Astrocyte of the cerebellum (primary cell): ENCODE measurements around the gene MLN.

Source experiments
- DNase-seq: peaks from one replicate; pipeline ENCODE4 v3.0.0-alpha.2; 2011; ENCODE audit warnings: low read depth
- H3K4me3 ChIP-seq: 2 replicates; pipeline ENCODE4 v1.5.1; 2011; ENCODE audit warnings: mild to moderate bottlenecking, low read depth, low read length, moderate library complexity
- in situ Hi-C: cut with HindIII; loops from 2 replicates; pipeline ENCODE4 v1.10.0; 2017; ENCODE audit warnings: low sequenced_read_pairs
- TF ChIP-seq, protein P1 (sequence below): IDR thresholded peaks from 2 replicates; pipeline ENCODE4 v1.5.1; 2012; ENCODE audit warnings: low read length, low read depth, moderate library complexity, mild to moderate bottlenecking; ENCODE audit errors: missing control alignments

The MLN gene

DNA sequence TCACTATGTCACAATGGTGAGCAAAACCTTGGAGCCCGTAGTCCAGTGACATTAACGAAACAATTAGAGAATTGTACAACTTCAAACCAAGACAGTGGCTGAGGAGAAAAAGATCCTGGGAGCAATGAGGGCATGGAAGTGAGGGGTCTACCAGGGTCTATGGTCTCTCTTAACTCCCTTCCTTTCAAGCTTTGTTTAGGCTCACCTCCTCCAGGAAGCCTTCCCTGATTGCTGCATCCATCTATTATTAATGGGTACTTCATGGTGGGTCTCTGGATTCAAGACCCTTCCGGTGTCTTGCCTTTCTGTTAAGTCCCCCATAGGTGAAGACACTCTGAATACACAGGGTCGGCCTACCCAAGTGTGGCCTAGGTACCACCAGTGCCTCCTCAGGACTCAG lies 38.1 kb upstream of the MLN start:
- DNase-seq = no peak
- in situ Hi-C loops = no loop called here
- TF ChIP-seq, protein P1, sequence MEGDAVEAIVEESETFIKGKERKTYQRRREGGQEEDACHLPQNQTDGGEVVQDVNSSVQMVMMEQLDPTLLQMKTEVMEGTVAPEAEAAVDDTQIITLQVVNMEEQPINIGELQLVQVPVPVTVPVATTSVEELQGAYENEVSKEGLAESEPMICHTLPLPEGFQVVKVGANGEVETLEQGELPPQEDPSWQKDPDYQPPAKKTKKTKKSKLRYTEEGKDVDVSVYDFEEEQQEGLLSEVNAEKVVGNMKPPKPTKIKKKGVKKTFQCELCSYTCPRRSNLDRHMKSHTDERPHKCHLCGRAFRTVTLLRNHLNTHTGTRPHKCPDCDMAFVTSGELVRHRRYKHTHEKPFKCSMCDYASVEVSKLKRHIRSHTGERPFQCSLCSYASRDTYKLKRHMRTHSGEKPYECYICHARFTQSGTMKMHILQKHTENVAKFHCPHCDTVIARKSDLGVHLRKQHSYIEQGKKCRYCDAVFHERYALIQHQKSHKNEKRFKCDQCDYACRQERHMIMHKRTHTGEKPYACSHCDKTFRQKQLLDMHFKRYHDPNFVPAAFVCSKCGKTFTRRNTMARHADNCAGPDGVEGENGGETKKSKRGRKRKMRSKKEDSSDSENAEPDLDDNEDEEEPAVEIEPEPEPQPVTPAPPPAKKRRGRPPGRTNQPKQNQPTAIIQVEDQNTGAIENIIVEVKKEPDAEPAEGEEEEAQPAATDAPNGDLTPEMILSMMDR = no peak
- no peak overlapping the region for H3K4me3 ChIP-seq

DNA sequence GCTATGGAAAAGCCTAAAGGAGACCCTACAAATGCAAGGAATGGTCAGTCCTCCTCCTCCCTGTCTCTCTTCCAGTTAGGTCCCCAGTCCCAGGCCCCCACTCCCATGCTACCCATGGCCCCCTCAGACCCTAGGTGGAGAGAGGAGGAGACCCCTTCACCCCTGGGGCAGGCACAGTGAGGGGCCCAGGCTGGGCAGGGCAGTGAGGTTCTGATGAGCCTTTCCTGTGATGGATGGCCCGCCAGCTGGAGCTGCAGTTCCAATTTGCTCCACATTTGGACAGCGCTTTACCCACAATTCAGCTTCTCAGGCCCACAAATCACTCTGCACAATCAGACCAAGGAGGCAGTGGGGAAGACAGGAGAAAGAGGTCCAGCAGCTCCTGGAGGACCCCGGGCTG lies 37.3 kb upstream of the MLN start:
- TF ChIP-seq, protein P1 = no peak
- in situ Hi-C loops = no loop called here
- H3K4me3 ChIP-seq = no peak overlapping the region
- DNase-seq = no peak

DNA sequence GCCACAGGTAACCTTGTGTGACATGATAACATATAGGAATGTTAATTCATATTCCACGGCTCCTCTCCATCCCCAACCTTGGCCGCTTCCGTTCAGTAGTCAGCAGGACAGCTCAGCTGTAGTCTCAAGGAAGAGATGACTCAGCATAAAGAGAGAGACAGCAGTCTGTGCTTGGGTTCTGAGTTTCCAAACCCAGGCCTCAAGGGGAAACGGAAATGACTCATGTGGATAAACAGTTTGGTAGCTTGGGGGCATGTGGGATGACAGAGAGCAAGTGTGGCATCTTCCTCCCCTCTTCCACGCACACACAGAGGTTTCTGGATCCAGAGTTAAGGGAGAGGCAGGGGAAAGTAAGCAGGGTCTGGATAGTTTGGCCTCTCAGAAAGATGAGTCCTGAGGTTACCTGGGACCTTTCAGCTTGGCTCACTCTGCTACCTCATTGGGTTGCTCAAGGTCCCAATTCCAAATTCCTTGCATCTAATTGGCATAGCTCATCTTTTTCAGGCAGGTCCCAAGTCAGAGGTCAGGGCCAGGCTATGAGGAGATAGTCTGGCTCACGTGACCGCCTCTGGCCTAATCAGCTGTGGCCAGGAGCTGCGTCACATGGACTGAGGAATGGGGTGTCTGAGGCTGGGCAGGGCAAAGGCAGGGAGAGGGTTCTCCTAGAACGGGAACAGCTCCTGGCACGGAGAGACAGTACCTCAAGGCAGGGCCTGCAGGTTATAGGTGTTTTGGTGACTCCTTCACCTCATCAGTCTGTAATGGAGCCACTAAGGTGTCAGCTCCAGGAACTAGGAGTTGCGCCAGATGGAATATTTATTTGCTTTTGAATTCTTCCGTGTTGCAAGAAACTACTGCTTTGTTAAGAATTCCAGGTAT lies 36.5 kb upstream of the MLN start:
- in situ Hi-C loops = no loop called here
- no peak overlapping the region for H3K4me3 ChIP-seq
- TF ChIP-seq, protein P1 = no peak
- peak; percentile 78 for DNase-seq

DNA sequence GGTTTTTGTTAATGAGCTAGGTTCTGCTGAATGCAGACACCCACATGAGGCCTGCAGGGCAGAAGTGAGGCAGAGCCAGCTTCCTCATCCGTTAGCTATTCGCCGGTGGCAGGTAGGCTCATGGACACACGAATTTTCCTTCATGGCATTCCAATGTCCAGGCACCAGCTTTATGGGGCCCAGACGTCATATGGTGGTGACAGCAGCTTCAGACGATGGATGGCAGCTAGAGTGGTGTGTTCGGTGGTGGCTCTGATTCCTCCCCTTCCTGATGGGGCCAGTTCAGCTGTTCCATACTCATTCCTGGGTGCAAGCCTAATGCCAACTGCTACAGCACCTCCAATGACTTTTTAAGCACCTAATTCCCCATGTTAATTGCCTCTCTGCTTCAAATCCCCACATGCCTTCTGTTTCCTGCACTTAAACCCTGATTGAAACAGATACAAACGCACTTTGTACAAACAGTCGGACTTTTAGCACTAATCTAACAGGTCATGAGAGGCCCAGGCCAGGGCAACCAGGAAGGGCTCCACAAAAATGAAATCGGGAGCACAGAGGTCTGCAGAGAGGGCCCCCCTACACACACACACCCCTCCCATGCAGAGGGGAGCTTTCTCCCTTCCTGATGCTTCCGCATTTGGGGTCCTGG lies 35.7 kb upstream of the MLN start:
- TF ChIP-seq, protein P1 = no peak
- in situ Hi-C loops = no loop called here
- no peak overlapping the region for H3K4me3 ChIP-seq
- no peak for DNase-seq

DNA sequence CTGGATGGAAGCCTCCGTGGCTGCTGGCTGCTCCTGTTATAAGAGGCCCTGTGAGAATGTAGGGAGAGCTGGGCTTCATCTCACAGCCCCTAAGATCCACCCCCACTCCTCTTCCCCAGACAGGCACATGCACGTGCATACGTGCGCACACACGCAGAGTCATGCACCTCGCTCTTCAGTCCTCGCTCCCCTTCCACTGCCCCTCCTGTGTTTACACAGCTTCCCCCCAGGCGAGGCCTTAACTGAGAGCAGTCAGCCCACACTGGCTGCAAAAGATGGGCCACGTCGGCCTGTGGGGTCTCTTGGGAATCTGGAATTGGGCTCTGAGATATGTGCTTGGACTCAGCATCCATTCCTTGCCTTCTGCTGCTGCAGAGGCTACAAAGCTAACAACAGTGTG lies 35.2 kb upstream of the MLN start:
- DNase-seq = no peak
- TF ChIP-seq, protein P1 = no peak
- H3K4me3 ChIP-seq = no peak overlapping the region
- in situ Hi-C loops = no loop called here

DNA sequence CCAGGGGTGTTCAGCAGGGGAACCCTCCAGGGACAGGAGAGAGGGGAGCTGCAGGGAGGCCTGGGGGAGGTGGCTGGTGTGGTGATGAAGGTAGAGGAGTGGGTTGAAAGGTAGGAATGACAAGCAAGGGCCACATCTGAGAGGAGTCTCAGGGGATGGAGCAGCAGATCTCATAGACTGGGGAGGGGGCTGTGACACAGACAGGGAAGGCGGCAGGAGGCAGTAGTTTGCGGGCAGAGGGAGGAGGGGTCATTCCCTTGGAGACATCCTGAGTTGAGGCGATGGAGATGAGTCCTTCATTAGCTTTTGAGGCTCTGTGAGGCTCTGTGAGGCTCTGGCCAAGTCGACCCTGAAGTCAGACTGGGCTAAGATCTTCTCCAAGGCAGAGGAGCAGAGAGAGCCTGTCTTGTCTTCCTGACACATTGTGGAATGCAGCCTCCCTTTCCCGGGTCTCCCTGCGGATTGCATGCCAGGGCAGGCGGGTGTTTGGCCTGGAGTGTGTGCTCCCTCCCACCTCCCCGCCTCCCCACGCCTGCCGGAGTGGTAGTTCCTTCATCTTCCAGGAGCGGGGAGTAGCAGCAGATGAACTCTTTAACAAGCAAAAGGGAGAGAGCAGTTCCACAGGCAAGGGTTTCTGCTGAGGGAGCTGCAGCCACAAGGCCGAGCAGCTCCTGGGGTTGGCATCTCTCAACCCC lies 34.3 kb upstream of the MLN start:
- TF ChIP-seq, protein P1 = peak; percentile 6
- DNase-seq = no peak

More for the DNA sequence above, 34.3 kb upstream of the MLN start:
- H3K4me3 ChIP-seq = no peak overlapping the region
- in situ Hi-C loops = no loop called here
